T-helper 22 cell (primary cell): ENCODE measurements around the gene ZDHHC15.
"Not testable (repeated sequence)": the region's sequence is repeated elsewhere in the genome, so short reads cannot be mapped to it uniquely, and the experiment has no call there.

Source experiments
- DNase-seq: peaks from one replicate; pipeline ENCODE4 v3.0.0-alpha.2; 2020; ENCODE audit warnings: low read depth

Gene ZDHHC15, protein sequence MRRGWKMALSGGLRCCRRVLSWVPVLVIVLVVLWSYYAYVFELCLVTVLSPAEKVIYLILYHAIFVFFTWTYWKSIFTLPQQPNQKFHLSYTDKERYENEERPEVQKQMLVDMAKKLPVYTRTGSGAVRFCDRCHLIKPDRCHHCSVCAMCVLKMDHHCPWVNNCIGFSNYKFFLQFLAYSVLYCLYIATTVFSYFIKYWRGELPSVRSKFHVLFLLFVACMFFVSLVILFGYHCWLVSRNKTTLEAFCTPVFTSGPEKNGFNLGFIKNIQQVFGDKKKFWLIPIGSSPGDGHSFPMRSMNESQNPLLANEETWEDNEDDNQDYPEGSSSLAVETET

DNA sequence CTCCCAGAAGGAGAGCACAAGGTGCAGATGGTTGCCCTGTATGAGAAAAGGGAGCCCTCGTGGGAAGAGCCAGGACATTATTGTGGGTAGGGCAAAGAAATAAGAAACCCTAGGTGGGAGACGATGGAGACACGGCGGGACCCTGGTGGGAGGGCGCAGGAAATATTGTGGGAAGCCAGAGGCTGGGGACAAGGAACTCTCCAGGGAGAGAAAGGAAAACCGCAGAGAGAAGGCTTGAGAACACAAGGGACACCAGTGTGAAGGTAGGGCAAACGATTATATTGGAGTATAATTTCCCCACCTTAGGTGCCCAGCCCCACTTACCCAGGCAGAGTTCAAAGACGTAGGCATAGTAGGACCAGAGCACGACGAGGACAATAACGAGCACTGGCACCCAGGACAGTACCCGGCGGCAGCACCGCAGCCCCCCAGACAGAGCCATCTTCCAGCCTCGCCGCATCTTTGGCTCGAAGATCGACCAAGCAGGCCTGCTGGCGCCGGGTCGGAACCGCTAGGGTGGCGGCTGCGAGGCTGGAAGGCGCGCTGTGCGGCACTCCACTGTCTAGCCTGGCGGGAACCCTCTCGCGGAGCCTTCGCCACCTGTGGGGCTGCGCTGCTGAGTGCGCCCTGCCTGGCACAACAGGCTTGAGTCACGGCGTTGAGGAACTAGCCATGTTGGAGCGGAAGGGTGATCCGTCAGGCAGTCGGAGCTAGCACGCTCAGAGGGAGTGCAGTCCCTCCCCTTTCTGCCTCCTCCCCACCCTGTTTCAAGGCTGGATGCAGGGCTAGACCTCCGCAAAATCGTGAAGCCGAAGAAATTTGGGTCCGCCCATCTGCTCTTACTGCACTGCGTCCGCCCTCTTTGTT lies at the start of gene ZDHHC15:
Gene ZDHHC15, minus strand, starts transcription at position 473 of the 867 bp plus-strand sequence. Its CDS starts 13 bp downstream, at position 460.
- DNase-seq = peak; percentile 15

DNA sequence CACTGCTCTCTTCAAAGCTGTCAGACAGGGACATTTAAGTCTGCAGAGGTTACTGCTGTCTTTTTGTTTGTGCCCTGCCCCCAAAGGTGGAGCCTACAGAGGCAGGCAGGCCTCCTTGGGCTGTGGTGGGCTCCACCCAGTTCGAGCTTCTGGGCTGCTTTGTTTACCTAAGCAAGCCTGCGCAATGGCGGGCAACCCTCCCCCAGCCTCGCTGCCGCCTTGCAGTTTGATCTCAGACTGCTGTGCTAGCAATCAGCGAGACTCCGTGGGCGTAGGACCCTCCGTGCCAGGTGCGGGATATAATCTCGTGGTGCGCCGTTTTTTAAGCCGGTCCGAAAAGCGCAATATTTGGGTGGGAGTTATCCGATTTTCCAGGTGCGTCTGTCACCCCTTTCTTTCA lies 37.7 kb upstream of the ZDHHC15 start:
- DNase-seq = not testable (repeated sequence)

DNA sequence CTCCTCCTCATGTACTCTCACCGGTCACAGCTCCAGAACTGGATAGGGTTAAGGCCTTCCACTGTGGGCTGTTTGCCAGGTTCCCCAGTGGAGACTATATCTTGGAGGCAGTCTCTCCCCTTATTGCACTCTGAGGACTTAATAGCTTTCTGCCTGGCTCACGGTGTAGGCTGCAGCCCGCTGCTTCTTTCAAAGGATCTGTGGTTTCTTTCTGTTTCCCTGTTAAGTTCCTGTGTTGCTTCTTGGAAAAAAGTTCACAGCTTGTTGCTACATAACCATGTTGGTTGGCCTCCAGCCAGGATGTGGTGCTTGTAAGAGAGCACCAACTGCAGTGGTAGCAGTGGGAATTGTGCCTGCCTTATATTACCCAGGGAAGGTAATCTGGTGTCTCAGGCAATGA lies 24.9 kb upstream of the ZDHHC15 start:
- no peak for DNase-seq

DNA sequence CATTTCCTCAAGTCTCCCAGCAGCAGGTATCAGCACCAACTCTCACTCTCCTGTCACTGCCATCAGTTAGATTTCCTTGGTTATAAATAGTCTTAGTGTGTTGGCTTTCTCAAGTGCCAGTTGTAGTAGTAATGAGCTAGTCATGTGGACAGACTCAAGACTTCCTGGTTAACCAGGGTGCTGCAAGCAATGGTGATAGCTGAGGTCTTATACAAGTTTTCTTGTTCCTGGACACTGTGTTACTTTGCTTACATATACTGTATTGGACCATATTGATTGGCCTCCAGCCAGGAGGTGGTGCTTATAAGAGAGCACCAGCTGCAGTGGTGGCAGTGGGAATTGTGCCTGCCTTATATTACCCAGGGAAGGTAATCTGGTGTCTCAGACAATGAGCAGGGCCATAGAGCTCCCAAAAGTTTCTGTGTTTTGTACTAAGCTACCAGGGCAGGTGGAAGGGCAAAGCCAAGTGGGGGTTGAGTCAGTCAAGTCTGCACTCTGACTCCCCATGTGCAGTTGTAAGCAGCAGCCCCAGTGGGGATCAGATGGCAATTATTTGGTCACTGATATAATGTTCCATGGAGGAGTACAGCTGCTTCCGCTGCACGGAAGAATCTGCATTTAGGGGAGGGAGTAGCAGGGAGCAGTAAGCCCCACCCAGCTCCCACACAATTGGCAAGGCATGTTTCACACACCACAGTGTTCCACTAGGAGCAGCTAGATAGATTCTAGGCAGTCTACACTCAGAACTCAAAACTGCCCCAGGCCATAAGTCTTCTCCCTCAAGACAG lies 24.1 kb upstream of the ZDHHC15 start:
- no peak for DNase-seq

DNA sequence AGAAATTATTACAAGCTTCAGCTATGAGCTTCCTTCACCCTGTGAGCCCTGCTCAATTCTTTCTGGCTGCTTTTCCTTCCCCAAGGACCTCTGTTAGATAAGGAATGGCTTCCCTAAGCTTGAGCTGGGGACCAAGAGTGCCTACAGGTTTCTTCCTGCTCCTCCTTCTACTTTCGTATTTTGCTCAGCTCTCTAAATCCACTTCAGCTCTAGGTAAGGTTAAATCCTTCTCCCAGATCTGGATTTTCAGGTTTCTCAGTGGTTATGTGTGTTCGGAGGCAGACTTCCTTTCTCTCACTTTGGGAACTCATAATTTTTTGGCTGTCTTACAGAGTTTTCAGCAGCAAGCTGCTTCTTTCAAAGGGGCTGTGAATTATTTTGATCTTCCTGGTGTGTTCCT lies 21.9 kb upstream of the ZDHHC15 start:
- no peak for DNase-seq

DNA sequence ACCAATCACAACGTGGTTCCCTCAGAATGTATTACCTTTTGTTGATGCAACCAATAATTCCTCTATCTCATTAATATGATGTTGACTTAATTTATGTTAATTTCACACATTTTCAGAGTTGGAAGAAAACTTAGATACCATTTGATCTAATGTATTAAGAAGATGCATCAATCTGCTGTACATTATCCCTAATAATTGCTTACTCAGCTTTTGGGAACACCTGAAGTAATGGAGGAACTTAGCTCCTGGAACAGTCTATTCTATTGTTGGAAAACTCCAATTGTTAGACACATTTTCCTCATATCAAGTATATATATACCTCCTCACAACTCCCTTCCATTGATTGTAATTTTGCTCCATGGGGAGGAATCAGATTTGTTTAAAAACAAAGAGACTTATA lies 38.9 kb downstream of the ZDHHC15 start:
- no peak for DNase-seq

DNA sequence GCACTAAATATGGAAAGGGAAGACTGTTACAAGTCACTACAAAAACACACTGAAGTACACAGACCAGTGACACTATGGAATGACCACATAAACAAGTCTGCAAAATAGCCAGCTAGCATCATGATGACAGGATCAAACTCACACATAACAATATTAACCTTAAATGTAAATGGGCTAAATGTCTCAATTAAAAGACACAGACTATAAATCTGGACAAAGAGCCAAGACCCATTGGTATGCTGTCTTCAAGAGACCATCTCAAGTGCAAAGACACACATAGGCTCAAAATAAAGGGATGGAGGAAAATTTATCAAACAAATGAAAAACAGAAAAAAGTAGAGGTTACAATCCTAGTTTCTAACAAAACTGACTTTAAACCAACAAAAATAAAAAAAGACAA lies 61.1 kb downstream of the ZDHHC15 start:
- not testable (repeated sequence) for DNase-seq

DNA sequence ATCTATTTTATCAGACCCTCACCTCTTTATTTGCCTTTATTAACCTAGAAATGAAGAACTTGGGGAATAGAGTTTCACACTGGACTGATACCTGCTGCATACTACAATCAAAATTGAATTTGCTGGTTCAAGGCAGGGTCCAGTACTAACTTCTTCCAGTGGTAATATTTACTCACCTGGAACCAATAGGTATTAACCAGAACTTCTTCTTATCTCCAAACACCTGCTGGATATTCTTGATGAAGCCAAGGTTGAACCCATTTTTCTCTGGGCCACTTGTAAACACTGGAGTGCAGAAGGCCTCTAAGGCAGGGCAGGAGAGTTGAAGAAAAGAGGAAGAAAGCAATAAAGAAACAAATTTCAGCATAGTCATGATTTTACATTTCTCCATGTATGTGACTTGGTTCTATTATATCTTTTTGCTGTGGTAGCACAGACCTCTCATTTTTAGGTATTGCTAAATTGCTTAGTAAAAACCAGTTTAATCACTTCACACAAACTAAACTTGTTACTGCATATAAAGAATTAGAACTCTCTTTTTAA lies 101.1 kb downstream of the ZDHHC15 start:
- DNase-seq = no peak

DNA sequence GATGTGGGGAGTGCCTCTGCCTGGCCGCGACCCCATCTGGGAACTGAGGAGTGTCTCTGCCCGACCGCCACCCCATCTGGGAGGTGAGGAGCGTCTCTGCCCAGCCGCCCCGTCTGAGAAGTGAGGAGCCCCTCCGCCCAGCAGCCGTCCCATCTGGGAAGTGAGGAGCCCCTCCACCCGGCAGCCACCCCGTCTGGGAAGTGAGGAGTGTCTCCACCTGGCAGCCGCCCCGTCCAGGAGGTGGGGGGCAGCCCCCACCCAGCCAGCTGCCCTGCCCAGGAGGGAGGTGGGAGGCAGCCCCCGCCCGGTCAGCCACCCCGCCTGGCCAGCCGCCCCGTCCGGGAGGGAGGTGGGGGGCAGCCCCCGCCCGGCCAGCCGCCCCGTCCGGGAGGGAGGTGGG lies 115.7 kb downstream of the ZDHHC15 start:
- not testable (repeated sequence) for DNase-seq

DNA sequence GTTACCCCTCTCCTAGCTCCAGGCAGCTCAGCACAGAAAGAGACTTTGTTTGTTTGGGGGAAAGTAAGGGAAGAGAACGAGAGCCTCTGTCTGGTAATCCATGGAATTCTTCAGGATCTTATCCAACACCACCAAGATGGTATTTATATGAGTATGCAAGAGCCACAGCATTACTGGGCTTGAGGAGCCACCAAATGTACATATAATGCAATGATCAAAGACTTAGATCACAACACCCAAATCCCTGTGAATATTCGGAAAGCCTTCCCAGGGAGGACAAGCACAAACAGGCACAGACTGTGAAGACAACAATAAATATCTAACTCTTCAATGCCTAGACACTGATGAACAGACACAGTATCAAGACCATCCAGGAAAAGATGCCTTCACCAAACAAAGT lies 132.4 kb downstream of the ZDHHC15 start:
- no peak for DNase-seq

DNA sequence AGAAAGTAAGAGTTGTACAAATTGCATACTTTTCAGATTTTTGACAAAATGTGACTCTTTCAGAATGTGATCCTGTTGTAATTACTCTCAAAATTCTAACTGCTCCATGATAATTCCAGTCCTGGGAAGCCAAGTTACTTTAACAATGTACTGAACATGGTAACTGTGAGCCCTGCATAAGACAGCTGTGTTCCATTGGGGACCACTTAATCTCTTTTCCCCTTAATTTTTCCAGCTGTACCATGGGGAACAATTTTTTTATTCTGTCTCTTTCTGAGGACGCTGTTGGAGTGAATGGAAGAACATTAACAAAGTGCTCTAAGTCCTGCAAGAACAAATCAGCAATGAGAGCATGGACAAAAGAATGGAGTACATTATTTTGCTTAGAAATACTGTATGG lies 153.1 kb downstream of the ZDHHC15 start:
- DNase-seq = no peak

DNA sequence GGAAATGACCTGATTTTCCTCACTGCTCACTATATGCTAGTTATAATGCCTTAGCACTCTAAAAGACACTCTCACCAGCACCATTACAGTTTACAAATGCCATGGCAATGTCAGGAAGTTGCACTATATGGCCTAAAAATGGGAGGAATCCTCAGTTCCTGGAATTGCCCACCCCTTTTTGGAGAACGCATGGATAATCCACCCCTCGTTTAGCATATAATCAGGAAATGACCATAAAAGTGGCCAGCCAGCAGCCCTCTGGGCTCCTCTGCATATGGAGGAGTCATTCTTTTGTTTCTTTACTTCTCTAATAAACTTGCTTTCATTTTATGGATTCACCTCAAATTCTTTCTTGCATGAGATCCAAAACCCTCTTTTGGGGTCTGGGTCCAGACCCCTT lies 156.0 kb downstream of the ZDHHC15 start:
- no peak for DNase-seq

DNA sequence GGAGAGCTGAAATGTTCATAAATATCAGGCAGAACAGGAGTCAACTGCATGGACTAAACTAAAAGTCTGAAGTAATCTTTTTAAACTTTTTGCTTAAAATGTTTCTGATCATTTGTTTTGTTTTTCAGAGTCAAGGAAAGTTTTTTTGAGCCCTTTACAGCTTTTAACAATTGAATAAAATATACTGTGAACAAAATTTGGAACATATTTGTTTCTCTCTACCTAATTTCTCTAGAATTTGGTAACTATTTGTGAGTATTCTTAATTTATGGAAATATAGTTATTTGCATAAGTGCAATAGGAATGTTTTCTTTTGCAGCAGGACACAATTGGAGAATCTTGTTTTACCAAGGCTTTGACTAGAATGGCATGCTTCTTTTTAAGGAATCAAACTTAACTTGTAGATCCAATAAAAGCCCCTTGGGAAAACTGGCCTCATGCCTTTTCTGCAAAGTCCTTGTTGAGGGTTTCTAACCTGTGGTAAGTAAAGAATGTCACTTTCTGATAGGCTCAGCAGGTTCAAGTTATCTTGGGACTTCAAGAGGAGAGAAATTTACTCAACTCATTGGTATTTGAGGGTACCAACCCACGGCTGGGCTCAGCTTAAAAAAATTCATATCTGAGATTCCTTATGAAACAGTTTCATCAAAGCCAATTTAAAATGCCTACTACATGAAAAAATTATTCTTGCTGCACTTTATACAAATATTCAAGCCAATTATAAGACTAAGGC lies 157.4 kb downstream of the ZDHHC15 start:
- DNase-seq = no peak

DNA sequence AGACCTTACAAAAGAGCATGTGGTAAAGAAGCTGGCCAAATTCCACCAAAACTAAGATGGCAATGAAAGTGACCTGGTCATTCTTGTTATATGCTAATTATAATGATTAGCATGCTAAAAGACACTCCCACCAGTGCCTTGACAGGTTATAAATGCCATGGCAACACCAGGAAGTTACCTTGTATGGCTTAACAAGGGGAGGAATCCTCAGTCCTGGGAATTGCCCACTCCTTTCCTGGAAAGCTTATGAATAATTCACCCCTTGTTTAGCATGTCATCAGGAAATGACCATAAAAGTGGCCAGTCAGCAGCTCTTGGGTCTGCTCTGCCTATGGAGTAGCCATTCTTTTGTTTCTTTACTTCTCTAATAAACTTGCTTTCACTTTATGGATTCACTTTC lies 161.0 kb downstream of the ZDHHC15 start:
- DNase-seq = no peak

DNA sequence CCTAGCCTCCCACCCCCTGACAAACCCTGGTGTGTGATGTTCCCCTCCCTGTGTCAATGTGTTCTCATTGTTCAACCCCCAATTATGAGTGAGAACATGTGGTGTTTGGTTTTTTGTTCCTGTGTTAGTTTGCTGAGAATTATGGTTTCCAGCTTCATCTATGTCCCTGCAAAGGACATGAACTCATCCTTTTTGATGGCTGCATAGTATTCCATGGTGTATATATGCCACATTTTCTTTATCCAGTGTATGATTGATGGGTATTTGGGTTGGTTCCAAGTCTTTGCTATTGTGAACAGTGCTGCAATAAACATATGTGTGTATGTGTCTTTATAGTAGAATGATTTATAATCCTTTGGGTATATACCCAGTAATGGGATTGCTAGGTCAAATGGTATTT lies 174.2 kb downstream of the ZDHHC15 start:
- not testable (repeated sequence) for DNase-seq

DNA sequence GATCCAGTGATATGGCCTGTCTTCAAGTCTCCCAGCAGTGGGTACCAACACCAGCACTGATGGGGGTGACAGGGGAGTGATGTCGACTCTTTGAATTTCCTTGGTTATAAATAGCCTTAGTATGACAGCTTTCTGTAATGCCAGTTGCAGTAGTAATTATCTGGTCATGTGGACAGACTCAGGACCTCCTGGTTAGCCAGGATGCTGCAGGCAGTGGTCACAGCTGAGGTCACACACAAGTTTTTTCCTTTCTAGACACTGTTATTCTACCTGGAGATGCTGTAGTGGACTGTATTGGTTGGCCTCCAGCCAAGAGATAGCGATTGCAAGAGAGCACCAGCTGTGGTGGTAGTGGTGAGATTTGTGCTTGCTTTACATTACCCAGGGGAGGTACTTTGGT lies 185.3 kb downstream of the ZDHHC15 start:
- DNase-seq = no peak

DNA sequence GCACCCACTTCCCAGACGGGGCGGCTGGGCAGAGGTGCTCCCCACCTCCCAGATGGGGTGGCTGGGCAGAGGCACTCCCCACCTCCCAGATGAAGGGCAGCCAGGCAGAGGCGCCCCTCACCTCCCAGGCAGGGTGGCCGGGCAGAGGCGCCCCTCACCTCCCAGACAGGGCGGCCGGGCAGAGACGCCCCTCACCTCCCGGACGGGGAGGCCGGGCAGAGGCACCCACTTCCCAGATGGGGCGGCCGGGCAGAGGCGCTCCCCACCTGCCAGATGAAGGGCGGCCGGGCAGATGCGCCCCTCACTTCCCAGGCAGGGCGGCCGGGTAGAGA lies 187.7 kb downstream of the ZDHHC15 start:
- DNase-seq = no peak

DNA sequence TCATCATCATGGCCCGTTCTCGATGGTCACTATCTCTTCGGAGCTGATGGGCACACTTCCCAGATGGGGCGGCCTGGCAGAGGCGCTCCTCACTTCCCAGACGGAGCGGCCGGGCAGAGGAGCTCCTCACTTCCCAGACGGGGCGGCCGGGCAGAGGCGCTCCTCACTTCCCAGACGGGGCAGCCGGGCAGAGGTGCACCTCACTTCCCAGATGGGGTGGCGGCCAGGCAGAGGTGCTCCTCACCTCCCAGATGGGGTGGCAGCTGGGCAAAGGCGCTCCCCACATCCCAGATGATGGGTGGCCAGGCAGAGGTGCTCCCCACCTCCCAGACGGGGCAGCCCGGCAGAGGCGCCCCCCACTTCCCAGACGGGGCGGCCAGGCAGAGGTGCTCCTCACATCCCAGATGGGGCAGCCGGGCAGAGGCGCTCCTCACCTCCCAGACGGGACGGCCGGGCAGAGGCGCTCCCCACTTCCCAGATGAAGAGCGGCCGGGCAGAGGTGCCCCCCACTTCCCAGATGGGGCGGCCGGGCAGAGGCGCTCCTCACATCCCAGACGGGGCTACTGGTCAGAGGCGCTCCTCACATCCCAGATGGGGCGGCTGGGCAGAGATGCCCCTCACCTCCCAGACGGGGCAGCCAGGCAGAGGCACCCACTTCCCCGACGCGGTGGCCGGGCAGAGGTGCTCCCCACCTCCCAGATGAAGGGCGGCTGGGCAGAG lies 188.3 kb downstream of the ZDHHC15 start:
- DNase-seq = not testable (repeated sequence)

DNA sequence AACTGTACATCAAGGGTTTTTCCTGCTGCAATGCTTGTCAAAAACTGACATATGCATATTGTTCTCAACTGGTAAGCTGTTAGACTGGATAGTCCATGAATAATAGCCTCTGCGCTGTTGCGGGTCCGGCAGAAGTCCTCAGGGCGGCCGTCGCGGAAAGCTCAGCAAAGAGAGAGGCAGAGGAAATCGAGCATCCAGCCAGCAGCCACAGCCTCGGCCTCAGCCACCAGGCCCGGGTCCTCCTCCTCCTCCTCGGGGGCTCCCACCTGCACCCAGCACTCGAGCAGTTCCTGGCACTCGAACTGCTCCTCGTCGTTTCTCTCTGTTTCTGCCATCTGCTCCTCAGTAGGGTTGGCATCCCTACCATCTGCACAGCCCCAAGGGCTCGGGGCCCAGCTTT lies 195.2 kb downstream of the ZDHHC15 start:
- no peak for DNase-seq
